HepG2 (cell line): Measurements from ENCODE around the gene GATM. TPM values are rescaled to one million over a fixed set of nuclear protein-coding genes. Genes with fewer than 3 reads are reported as not detected.

Experiments used
- ATAC-seq: fragments of 200-7000 bp; cut with Tn5 transposase; 3 replicates; pipeline ENCODE4 v1.9.1; 2020; ENCODE audit warnings: mild to moderate bottlenecking, moderate library complexity
- BruUV-seq: library from RNA; stranded (reverse); fragments of 400-500 nt; replicated peaks from 2 replicates; lab custom pipeline; 2021; lab: Mats Ljungman, UMichigan
- CTCF ChIA-PET: fragments of 300-600 bp; formaldehyde crosslinking; extraction: SDS; loops from one replicate; lab custom pipeline; 2021; ENCODE audit warnings: low total read pairs, inconsistent platforms, low intra/inter-chr PET ratio; lab: Yijun Ruan, JAX
- POLR2A ChIA-PET: fragments of 350-600 bp; sonication (Branson Sonifier 250); formaldehyde crosslinking; loops from one replicate; lab custom pipeline; 2020; ENCODE audit warnings: antibody characterized with exemption, inconsistent platforms; lab: Yijun Ruan, JAX
- DNase-seq: peaks from one replicate; pipeline ENCODE4 v3.0.0-alpha.2; 2015; ENCODE audit warnings: low spot score
- FAIRE-seq: peaks from 3 replicates; lab custom pipeline; 2011; peaks lifted over from hg19 to GRCh38; lab: Jason Lieb, UNC
- H2AFZ ChIP-seq: one replicate; pipeline ENCODE4 v1.6.1; 2011; ENCODE audit warnings: low read length, inconsistent platforms
- H3K27ac ChIP-seq: fragments of 300-600 bp; 3 replicates; pipeline ENCODE4 v1.8.0; 2011; ENCODE audit warnings: mixed run types, mild to moderate bottlenecking, mixed read lengths, low read length, inconsistent platforms; ENCODE audit not compliant: insufficient read depth; ENCODE audit errors: extremely low read length
- H3K27me3 ChIP-seq, 2 experiments: fragments of 200-600 bp in 1 of 2; 2 replicates in 1 of 2; 3 replicates in 1 of 2; pipeline versions ENCODE4 v1.6.0 to v1.8.0; 2011; ENCODE audit warnings: low read length in 2 of 2, mild to moderate bottlenecking in 2 of 2, moderate library complexity in 2 of 2, inconsistent platforms in 1 of 2; ENCODE audit not compliant: insufficient read depth in 2 of 2, control insufficient read depth in 1 of 2
- H3K36me3 ChIP-seq, 2 experiments: fragments of 200-600 bp in 1 of 2; replicated peaks in 1 of 2; 2 replicates in 1 of 2; 3 replicates in 1 of 2; pipeline versions ENCODE4 v1.5.1 to v1.8.0; 2011; ENCODE audit warnings: low read length in 2 of 2, inconsistent platforms in 1 of 2; ENCODE audit not compliant: insufficient read depth in 2 of 2, control insufficient read depth in 1 of 2
- H3K4me1 ChIP-seq: 2 replicates; pipeline ENCODE4 v1.5.1; 2012; ENCODE audit warnings: low read length, inconsistent platforms; ENCODE audit not compliant: insufficient read depth
- H3K4me2 ChIP-seq: 2 replicates; pipeline ENCODE4 v1.6.0; 2011; ENCODE audit warnings: low read depth, low read length, inconsistent platforms
- H3K4me3 ChIP-seq, 3 experiments: fragments of 200-600 bp in 1 of 3; sonication (generic), shearing (Covaris generic) in 1 of 3; replicated peaks in 1 of 3; 2 replicates each; pipeline ENCODE4 v1.5.1; 2011 to 2016; ENCODE audit warnings: low read length in 3 of 3, inconsistent platforms in 2 of 3, low read depth in 2 of 3, mild to moderate bottlenecking in 2 of 3, control low read depth in 1 of 3, mixed read lengths in 1 of 3; ENCODE audit not compliant: insufficient read depth in 1 of 3
- H3K79me2 ChIP-seq: one replicate; pipeline ENCODE4 v1.6.1; 2011; ENCODE audit warnings: low read length, inconsistent platforms; ENCODE audit not compliant: insufficient read depth
- H3K9ac ChIP-seq: 2 replicates; pipeline ENCODE4 v1.6.0; 2011; ENCODE audit warnings: mild to moderate bottlenecking, low read depth, low read length, inconsistent platforms; ENCODE audit not compliant: insufficient read depth
- H3K9me3 ChIP-seq: 2 replicates; pipeline ENCODE4 v1.5.1; 2012; ENCODE audit warnings: mild to moderate bottlenecking, low read length
- H4K20me1 ChIP-seq: 2 replicates; pipeline ENCODE4 v1.6.0; 2011; ENCODE audit warnings: inconsistent platforms, mild to moderate bottlenecking, low read length, moderate library complexity; ENCODE audit not compliant: insufficient read depth
- ATF3 ChIP-seq: sonication (generic); formaldehyde crosslinking; IDR thresholded peaks from 2 replicates; pipeline ENCODE4 v1.4.0; 2020; ENCODE audit warnings: missing genetic modification reagents
- FOSL2 ChIP-seq: sonication (generic); formaldehyde crosslinking; IDR thresholded peaks from 2 replicates; pipeline ENCODE4 v1.4.0; 2020; ENCODE audit warnings: missing genetic modification reagents
- JUND ChIP-seq: sonication (generic); formaldehyde crosslinking; IDR thresholded peaks from 2 replicates; pipeline ENCODE4 v1.8.0; 2022; ENCODE audit warnings: mild to moderate bottlenecking, missing genetic modification reagents
- REST ChIP-seq, 2 experiments: IDR thresholded peaks; 2 replicates each; pipeline ENCODE4 v1.6.1; 2011 to 2012; ENCODE audit warnings: low read length in 2 of 2, borderline replicate concordance in 1 of 2, low read depth in 1 of 2, mild to moderate bottlenecking in 1 of 2, moderate library complexity in 1 of 2
- TEAD3 ChIP-seq: optimal IDR thresholded peaks from 2 replicates; pipeline ENCODE3; 2016; ENCODE audit warnings: borderline replicate concordance
- ZMAT5 ChIP-seq: sonication (generic); formaldehyde crosslinking; IDR thresholded peaks from 2 replicates; pipeline ENCODE4 v1.5.0; 2020; ENCODE audit warnings: mild to moderate bottlenecking, low read depth, missing genetic modification reagents, borderline replicate concordance
- ZNF496 ChIP-seq: sonication (generic); formaldehyde crosslinking; IDR thresholded peaks from 2 replicates; pipeline ENCODE4 v1.8.1; 2023; ENCODE audit warnings: mild to moderate bottlenecking, moderate library complexity, missing genetic modification reagents; ENCODE audit not compliant: insufficient replicate concordance
- WGBS: methylation state at CpG from one replicate; pipeline ENCODE4 v1.1.6; 2017; ENCODE audit warnings: low lambda C conversion rate; 5-methylcytosine and 5-hydroxymethylcytosine counted together
- in situ Hi-C: cut with HindIII; loops from 2 replicates; pipeline ENCODE4 v1.10.0; 2017; ENCODE audit warnings: low pct_unique_long_range_greater_than_20kb; ENCODE audit not compliant: extremely low pct_ligation_motif_present
- intact Hi-C: fragments of 100-400 bp; cut with micrococcal nuclease; formaldehyde crosslinking; loops from one replicate; pipeline ENCODE4 v1.10.0; 2022; ENCODE audit not compliant: unreplicated experiment
- polyA plus RNA-seq, 8 experiments: library from polyadenylated mRNA; depleted of rRNA in 3 of 8; stranded (reverse) in 7 of 8; unstranded in 1 of 8; fragments of >200 nt; fragmentation: Illumina TruSeq in 4 of 8; extraction: Trizol in 4 of 8; gene quantifications; 2 replicates each; pipeline versions ENCODE4 v1.2.1 to v1.2.3, GENCODE V29; 2011 to 2016; ENCODE audit warnings: low read depth in 4 of 8, missing spikeins in 1 of 8, mixed read lengths in 1 of 8; ENCODE audit not compliant: insufficient read depth in 1 of 8
- total RNA-seq, 5 experiments: library from RNA; depleted of rRNA; stranded (reverse); fragments of >200 nt; fragmentation: Illumina TruSeq; extraction: Trizol; gene quantifications; 2 replicates each; pipeline ENCODE4 v1.2.3, GENCODE V29; 2016; ENCODE audit warnings: low read depth in 1 of 5

Gene GATM
- total and polyA plus RNA-seq, 2 of the 13 experiments (the other 11 are each of a cell fraction or from before 2014, with no cell fraction given): 2.1 to 16.8 TPM

GRCh38 chr15:45347989-45348388 lies 30.4 kb downstream of the GATM start (continued):
- no peak for TF ChIP-seq REST (IDR thresholded peaks at IDR 0.05; ENCODE audit: borderline replicate concordance in 1 of 2, low read depth in 1 of 2, low read length in 2 of 2)
- TF ChIP-seq ZNF496 (CRISPR knock-in tag): no peak

- FAIRE-seq: no peak
- TF ChIP-seq ATF3 (CRISPR knock-in tag) (peak; percentile 18; the same call in 1 of the 2 replicates), ZMAT5 (CRISPR knock-in tag) (no peak), JUND (CRISPR knock-in tag) (peak; percentile 41; the same call in 1 of the 2 replicates), TEAD3 (CRISPR knock-in tag) (peak; percentile 55), FOSL2 (CRISPR knock-in tag) (peak; percentile 77)
- no TSS peak for BruUV-seq
- Histone ChIP-seq H3K9ac (no peak overlapping the region), H3K36me3 (no peaks in the 10 kb centered on the region), H4K20me1 (no peaks in the 10 kb centered on the region), H3K27ac (peak overlapping the region; percentile 61), H3K4me1 (peaks cover 67% of the 10 kb centered on the region), H3K4me3 (no peak overlapping the region), H2AFZ (no peak overlapping the region), H3K9me3 (no peaks in the 10 kb centered on the region), H3K4me2 (no peak overlapping the region), H3K27me3 (no peaks in the 10 kb centered on the region), H3K79me2 (no peaks in the 10 kb centered on the region)
- no peak for ATAC-seq
- ChIA-PET POLR2A (interaction anchor here (0.7 kb wide), 1 partner anchor 44 kb away, joined by 3 read pairs; no protein-coding TSS in a partner anchor), CTCF (no interaction called here)
- in situ Hi-C loops: no loop called here
- WGBS: 79% methylated on average over 4 of the region's 4 CpGs
- intact Hi-C loops: loop anchor here (2.0 kb wide), 1 partner anchor 40 kb away; no protein-coding TSS in a partner anchor
- no peak for DNase-seq
Observed at GRCh38 chr15:45347033-45347432, 31.3 kb downstream of the GATM start.
